Endothelial cell of umbilical vein (primary cell): ENCODE results near the gene NOTCH2. TPM values are rescaled to one million over a fixed set of nuclear protein-coding genes. Genes with fewer than 3 reads are reported as not detected.
"Not testable (repeated sequence)": the region's sequence is repeated elsewhere in the genome, so short reads cannot be mapped to it uniquely, and the experiment has no call there.

Experiments
- BruUV-seq: library from RNA; stranded (reverse); fragments of 400-500 nt; replicated peaks from 2 replicates; lab custom pipeline; 2021; lab: Mats Ljungman, UMichigan
- CTCF ChIA-PET: fragments of 300-600, 350-600 bp; sonication (Branson Sonifier 250); formaldehyde crosslinking; loops from one replicate; lab custom pipeline; 2021; ENCODE audit warnings: antibody characterized with exemption, inconsistent platforms; lab: Charles Lee
- POLR2A ChIA-PET: fragments of 300-600, 350-600 bp; sonication (Branson Sonifier 250); formaldehyde crosslinking; loops from one replicate; lab custom pipeline; 2021; ENCODE audit warnings: antibody characterized with exemption, inconsistent platforms; lab: Charles Lee
- DNase-seq: peaks from one replicate; pipeline ENCODE4 v3.0.0-alpha.2; 2011; ENCODE audit warnings: low read depth, low spot score
- FAIRE-seq: peaks from 2 replicates; lab custom pipeline; 2011; peaks lifted over from hg19 to GRCh38; lab: Jason Lieb, UNC
- H2AFZ ChIP-seq: 2 replicates; pipeline ENCODE4 v1.6.0; 2012; ENCODE audit warnings: low read depth, low read length, control low read depth, inconsistent platforms
- H3K27ac ChIP-seq: 2 replicates; pipeline ENCODE4 v1.5.1; 2011; ENCODE audit warnings: low read depth, mild to moderate bottlenecking, control low read depth, low read length, moderate library complexity; ENCODE audit not compliant: insufficient read depth
- H3K27me3 ChIP-seq, 2 experiments: 2 replicates each; pipeline versions ENCODE4 v1.6.0 to v1.6.1; 2011; ENCODE audit warnings: low read length in 2 of 2, mixed read lengths in 1 of 2; ENCODE audit not compliant: control insufficient read depth in 2 of 2, insufficient read depth in 2 of 2
- H3K36me3 ChIP-seq, 2 experiments: 2 replicates in 1 of 2; 3 replicates in 1 of 2; pipeline ENCODE4 v1.5.1; 2011; ENCODE audit warnings: low read length in 2 of 2, mild to moderate bottlenecking in 1 of 2, moderate library complexity in 1 of 2; ENCODE audit not compliant: control insufficient read depth in 2 of 2, insufficient read depth in 2 of 2; ENCODE audit errors: extremely low read depth in 1 of 2
- H3K4me1 ChIP-seq: 3 replicates; pipeline ENCODE4 v1.5.1; 2011; ENCODE audit warnings: mild to moderate bottlenecking, low read length; ENCODE audit not compliant: control insufficient read depth, insufficient read depth; ENCODE audit errors: extremely low read depth
- H3K4me2 ChIP-seq: 2 replicates; pipeline ENCODE4 v1.6.1; 2011; ENCODE audit warnings: low read length, control low read depth, mixed read lengths; ENCODE audit not compliant: insufficient read depth
- H3K4me3 ChIP-seq, 3 experiments: fragments of 200-600 bp in 1 of 3; sonication (generic), shearing (Covaris generic) in 1 of 3; replicated peaks in 1 of 3; 2 replicates each; pipeline ENCODE4 v1.5.1; 2011 to 2016; ENCODE audit warnings: control low read depth in 3 of 3, low read length in 3 of 3, mild to moderate bottlenecking in 2 of 3, inconsistent platforms in 1 of 3, low read depth in 1 of 3, moderate library complexity in 1 of 3; ENCODE audit not compliant: insufficient read depth in 1 of 3
- H3K79me2 ChIP-seq: 2 replicates; pipeline ENCODE4 v1.6.0; 2012; ENCODE audit warnings: low read length, inconsistent platforms; ENCODE audit not compliant: control insufficient read depth, insufficient read depth
- H3K9ac ChIP-seq: replicated peaks from 2 replicates; pipeline ENCODE3; 2011; ENCODE audit warnings: low read length, control low read depth; ENCODE audit not compliant: insufficient read depth; ENCODE audit errors: extremely low read depth
- H3K9me1 ChIP-seq: replicated peaks from 3 replicates; pipeline ENCODE4 v1.6.0; 2011; ENCODE audit warnings: mild to moderate bottlenecking, low read length; ENCODE audit not compliant: control insufficient read depth, insufficient read depth; ENCODE audit errors: extremely low read depth
- H3K9me3 ChIP-seq: replicated peaks from 2 replicates; pipeline ENCODE4 v1.5.1; 2012; ENCODE audit warnings: low read length, inconsistent platforms; ENCODE audit not compliant: control insufficient read depth, insufficient read depth
- H4K20me1 ChIP-seq: replicated peaks from 2 replicates; pipeline ENCODE3; 2011; ENCODE audit warnings: mild to moderate bottlenecking, low read length; ENCODE audit not compliant: control insufficient read depth, insufficient read depth; ENCODE audit errors: extremely low read depth
- CTCF ChIP-seq, 2 donors: IDR thresholded peaks; 1 replicate in 1 of 2; 2 replicates in 1 of 2; pipeline ENCODE4 v1.5.1; 2011; ENCODE audit warnings: low read length in 2 of 2, mild to moderate bottlenecking in 2 of 2, moderate library complexity in 2 of 2, control low read depth in 1 of 2, inconsistent platforms in 1 of 2, low read depth in 1 of 2; ENCODE audit not compliant: insufficient read depth in 1 of 2; ENCODE audit errors: extremely low read depth in 1 of 2
- EZH2 ChIP-seq: IDR thresholded peaks from 2 replicates; pipeline ENCODE4 v1.6.1; 2012; ENCODE audit warnings: borderline replicate concordance, low read depth, mild to moderate bottlenecking, moderate library complexity, low read length, inconsistent platforms; ENCODE audit not compliant: severe bottlenecking
- MYC ChIP-seq: IDR thresholded peaks from one replicate; pipeline ENCODE4 v1.6.1; 2011; ENCODE audit warnings: mild to moderate bottlenecking, low read depth, low read length
- dilution Hi-C: fragments of 300-500 bp; cut with MboI; formaldehyde crosslinking; loops from one replicate; pipeline ENCODE4 v1.15.0; 2019; ENCODE audit warnings: low sequenced_read_pairs; ENCODE audit not compliant: extremely low pct_ligation_motif_present
- intact Hi-C: fragments of 100-400 bp; cut with micrococcal nuclease; formaldehyde crosslinking; loops from one replicate; pipeline ENCODE4 v1.10.0; 2022
- polyA plus RNA-seq, 4 experiments: library from polyadenylated mRNA; depleted of rRNA in 3 of 4; stranded (reverse) in 3 of 4; unstranded in 1 of 4; fragments of >200 nt; gene quantifications; 2 replicates each; pipeline versions ENCODE4 v1.2.1 to v1.2.3, GENCODE V29; 2011 to 2012; ENCODE audit warnings: missing spikeins in 1 of 4
- total RNA-seq: library from RNA; stranded (reverse); gene quantifications from 2 replicates; pipeline ENCODE4 v1.2.3, GENCODE V29; 2021

NOTCH2 gene
- total and polyA plus RNA-seq, 2 donors (not counting 3 experiments of a cell fraction or from before 2014, with no cell fraction given): 14.3 to 49.1 TPM

- H3K9ac ChIP-seq, POLR2A ChIA-PET, H4K20me1 ChIP-seq, H3K9me1 ChIP-seq, H3K9me3 ChIP-seq, CTCF ChIA-PET, intact Hi-C loops, BruUV-seq, H3K27ac ChIP-seq, H2AFZ ChIP-seq, H3K4me2 ChIP-seq, H3K36me3 ChIP-seq, DNase-seq, H3K4me1 ChIP-seq, H3K27me3 ChIP-seq, H3K79me2 ChIP-seq, dilution Hi-C loops, H3K4me3 ChIP-seq: not testable (repeated sequence)
- FAIRE-seq: peak; percentile 26
Measured at GRCh38 chr1:119995975-119996374, 73.5 kb downstream of the NOTCH2 start.

- Histone ChIP-seq H3K4me2 (no peak overlapping the region), H3K9me3 (no peaks in the 10 kb centered on the region), H3K27me3 (no peaks in the 10 kb centered on the region), H3K36me3 (no peaks in the 10 kb centered on the region), H3K79me2 (peaks cover 1% of the 10 kb centered on the region), H3K4me1 (no peaks in the 10 kb centered on the region), H3K9me1 (no peaks in the 10 kb centered on the region), H4K20me1 (peaks cover 2% of the 10 kb centered on the region), H3K27ac (no peak overlapping the region), H2AFZ (no peak overlapping the region), H3K9ac (no peak overlapping the region), H3K4me3 (no peak overlapping the region)
- FAIRE-seq (no peak), DNase-seq (no peak)
- TF ChIP-seq CTCF (IDR thresholded peaks at IDR 0.05; ENCODE audit: extremely low read depth in 1 of 2, insufficient read depth in 1 of 2, low read depth in 1 of 2, low read length in 2 of 2) (no peak), MYC (no peak), EZH2 (no peak)
- POLR2A ChIA-PET: no interaction called here
- CTCF ChIA-PET: interaction anchor here (0.6 kb wide), 1 partner anchor 34 kb away, joined by 3 read pairs; no protein-coding TSS in a partner anchor
- BruUV-seq: no TSS peak
- intact Hi-C loops (no loop called here), dilution Hi-C loops (no loop called here)
Measured at GRCh38 chr1:119988306-119989062, 81.0 kb downstream of the NOTCH2 start.
